NCI-H1694 treated with DMSO at 0.1 percent for 48 hours (cell line): Measurements from ENCODE around the gene SPCS1.
"Not testable (repeated sequence)": the region's sequence is repeated elsewhere in the genome, so short reads cannot be mapped to it uniquely, and the experiment has no call there.

Experiments used
- DNase-seq: peaks from one replicate; lab custom pipeline; 2025; lab: John Stamatoyannopoulos, UW

Gene SPCS1

DNA sequence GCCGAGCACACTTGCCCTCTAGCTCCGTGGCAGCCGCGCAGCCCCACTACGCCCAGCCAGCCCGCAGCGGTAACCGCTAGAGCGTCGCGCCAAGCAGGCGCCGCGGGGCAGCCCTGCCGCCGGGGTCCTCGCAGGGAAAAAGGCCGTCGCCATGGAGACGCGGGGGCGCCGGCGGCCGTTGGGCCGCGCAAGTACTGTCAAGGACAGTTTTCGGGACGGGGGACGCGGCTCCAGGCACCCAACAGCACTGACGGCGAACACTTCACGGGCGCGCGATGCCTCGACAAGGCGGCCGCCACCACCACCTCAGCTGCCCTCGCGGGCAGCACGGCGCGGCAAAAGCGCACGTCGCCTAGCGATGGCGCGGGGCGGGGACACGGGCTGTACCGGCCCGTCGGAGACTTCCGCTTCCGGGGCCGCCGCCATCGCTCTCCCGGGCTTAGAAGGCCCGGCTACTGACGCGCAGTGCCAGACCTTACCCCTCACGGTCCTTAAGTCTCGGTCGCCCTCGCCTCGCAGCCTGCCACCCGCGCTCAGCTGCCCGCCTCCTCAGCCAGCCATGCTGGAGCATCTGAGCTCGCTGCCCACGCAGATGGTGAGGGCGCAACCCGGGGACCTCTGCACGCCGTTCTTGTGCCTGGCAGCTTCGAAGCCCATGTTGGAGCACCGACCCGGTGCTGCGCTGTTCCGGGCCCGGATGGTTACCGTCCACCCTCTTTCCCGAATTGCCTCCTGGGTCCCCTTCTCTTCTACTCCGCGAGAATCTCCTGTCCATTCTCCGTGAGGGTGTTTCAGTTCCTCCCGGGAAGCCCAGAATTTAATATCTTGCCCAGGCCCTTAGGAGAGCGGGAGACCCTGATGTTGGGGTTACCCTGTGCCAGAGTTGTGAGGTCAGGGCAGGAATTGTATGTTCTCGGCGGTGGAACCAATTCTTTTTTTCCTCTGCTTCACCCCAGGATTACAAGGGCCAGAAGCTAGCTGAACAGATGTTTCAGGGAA is at the start of gene SPCS1, which contains the start of gene GLT8D1:
SPCS1 (plus strand) TSS at position 419 of the 999 bp plus-strand sequence; CDS start at position 560, 141 bp downstream.
GLT8D1 (minus strand) TSS at position 104 of the 999 bp plus-strand sequence. CDS start 5,331 bp downstream, outside the sequence.
- DNase-seq, result peak; percentile 17

DNA sequence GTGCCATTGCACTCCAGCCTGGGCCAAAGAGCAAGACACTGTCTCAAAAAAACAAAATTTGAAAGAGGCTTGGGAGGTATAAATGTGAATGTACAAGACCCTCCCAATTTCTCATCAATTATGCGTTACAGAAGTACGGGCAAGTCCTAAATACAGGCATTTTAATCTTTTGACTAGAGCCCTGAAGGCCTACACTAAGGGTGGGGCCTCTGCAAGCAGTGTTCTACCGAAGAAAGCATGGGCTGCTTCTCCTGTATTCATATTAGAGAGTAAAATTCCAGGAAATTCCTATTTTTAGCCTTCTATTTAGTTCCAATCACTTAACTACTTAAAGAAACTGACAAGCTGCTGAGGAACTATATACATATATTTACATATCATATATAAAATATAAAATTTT is 45.9 kb upstream of the SPCS1 start:
- DNase-seq, result no peak

- DNase-seq, result no peak
Observed at GRCh38 chr3:52663098-52663497, 42.8 kb upstream of the SPCS1 start.

- DNase-seq, result no peak
Observed at GRCh38 chr3:52670621-52671521, 35.0 kb upstream of the SPCS1 start.

DNA sequence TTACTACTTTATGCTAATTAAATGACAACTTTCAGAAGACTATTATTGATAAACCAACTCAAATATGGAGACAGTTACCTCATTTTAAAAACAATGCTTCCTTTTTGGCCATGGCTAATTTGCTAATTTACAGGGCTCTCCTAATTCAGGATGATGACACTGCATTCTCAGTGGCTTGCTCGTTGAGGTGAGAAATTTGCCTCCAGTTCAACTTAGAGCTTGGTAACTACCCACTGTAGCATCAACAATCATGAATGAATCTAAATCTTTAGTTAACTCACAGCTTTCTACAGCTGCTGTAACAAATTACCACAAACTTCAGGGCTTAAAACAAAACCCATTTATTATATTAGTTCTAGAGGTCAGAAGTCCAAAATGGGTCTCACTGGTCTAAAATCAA is 34.2 kb upstream of the SPCS1 start:
- DNase-seq, result no peak

DNA sequence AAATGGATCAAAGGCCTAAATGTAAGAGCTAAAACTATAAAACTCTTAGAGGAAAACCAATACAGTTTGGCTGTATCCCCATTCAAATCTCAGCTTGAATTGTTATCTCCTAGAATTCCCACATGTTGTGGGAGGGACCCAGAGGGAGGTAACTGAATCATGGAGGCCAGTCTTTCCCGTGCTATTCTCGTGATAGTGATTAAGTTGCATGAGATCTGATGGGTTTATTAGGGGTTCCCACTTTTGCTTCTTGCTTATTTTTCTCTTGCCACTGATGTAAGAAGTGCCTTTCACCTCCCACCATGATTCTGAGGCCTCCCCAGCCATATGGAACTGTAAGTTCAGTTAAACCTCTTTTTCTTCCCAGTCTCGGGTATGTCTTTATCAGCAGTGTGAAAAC is 29.7 kb upstream of the SPCS1 start:
- DNase-seq, result not testable (repeated sequence)

- no peak for DNase-seq
Observed at GRCh38 chr3:52678265-52679198, 27.4 kb upstream of the SPCS1 start.

GRCh38 chr3:52679199-52679538 is 26.7 kb upstream of the SPCS1 start:
- no peak for DNase-seq

GRCh38 chr3:52679811-52680210 is 26.1 kb upstream of the SPCS1 start:
- no peak for DNase-seq

- DNase-seq, result no peak
Observed at GRCh38 chr3:52681596-52681995, 24.3 kb upstream of the SPCS1 start.

DNA sequence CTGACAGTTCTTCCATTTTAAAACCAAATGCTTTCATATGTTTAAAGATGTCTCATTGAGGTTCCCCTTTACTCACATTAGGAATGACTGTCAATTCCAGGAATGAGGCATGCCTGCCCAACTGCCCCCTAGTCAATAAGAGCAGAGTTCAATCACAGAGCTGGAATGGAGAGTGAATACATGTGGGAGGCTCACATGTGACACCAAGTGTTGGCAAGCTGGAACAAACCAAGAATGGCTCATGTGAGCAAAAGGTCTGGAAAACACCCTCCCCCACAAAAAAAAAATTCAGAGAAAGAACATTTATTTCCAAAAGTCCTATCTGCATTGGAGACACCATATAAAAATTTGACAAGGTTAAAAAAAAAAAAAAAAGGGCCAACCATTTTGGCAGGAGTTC is 23.9 kb upstream of the SPCS1 start:
- no peak for DNase-seq

DNA sequence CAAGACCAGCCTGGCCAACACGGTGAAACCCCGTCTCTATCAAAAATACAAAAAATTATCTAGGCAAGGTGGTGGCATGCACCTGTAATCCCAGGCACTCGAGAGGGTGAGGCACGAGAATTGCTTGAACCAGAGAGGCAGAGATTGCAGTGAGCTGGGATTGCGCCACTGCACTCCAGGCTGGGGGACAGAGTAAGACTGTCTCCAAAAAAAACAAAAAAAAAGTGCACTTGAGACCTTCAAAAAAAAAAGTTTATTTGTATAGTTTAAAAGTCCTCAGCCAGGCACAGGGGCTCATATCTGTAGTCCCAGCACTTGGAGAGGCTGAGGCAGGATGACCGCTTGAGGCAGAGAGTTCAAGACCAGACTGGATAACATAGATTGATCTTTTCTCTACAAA is 22.3 kb upstream of the SPCS1 start:
- no peak for DNase-seq

DNA sequence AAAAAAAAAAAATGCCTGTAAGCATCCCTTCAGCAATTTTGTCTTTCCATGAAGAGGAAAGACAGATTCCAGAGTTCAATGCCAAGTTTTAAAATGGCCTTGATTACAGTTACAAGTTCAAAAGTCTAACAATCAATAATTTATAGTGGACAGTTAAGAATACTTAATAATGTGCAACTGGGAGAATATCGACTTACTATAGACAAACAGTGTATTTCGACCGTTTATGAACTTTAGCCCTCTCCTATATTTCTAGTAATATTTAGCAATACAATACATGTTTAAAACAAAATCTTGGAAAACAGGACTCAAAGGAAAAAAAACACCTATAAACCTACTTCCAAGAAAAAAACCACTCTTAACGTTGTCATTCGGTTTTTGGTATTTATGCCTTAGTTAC is 21.7 kb upstream of the SPCS1 start:
- DNase-seq, result no peak

DNA sequence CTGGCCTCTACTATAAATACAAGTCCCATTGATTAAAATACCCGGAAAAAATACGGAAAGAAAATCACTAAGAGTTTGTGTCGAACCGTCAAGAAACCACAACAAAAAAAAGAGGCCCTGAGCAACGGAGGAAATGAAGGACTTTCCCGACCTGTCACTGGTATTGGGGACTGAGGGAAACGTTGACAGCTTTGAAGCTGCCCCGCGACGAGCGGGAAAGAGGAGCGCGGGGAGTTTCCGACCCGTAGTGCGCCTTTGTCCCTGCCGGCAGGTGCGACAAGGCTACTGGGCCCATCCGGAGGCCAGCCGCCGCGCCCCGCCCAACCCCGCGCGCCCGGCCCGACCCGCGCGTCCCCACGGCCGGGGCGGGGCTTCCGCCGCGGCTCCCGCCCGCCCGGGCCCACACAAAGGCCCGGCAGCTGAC is 20.6 kb upstream of the SPCS1 start:
- DNase-seq, result peak; percentile 36

GRCh38 chr3:52685709-52686691 is 19.9 kb upstream of the SPCS1 start, which contains the start of the genes GNL3 and PBRM1:
GNL3 (plus strand) TSS chr3:52686032; CDS start chr3:52686093, 61 bp downstream.
PBRM1 (minus strand) TSS chr3:52685913.
- peak; percentile 55 for DNase-seq

DNA sequence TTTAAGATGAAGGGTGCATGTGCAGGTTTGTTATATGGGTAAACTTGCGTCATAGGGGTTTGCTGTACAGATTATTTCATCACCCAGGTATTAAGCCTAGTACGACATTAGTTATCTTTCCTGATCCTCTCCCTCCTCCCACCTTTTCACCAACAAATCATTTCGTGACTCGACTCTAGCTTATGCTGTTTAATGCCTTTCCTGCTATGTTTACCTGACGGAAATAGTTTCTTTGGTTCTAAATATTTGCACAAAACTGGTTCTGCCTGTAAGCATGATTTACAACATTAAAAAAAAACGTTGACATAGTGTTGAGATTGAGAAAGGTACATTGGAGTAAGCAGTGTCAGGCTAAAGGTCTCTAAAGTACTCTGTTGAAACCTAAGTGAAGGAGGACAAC is 17.6 kb upstream of the SPCS1 start:
- DNase-seq, result no peak

GRCh38 chr3:52689151-52689550 is 16.8 kb upstream of the SPCS1 start:
- DNase-seq, result no peak

GRCh38 chr3:52690560-52690959 is 15.3 kb upstream of the SPCS1 start:
- no peak for DNase-seq

- DNase-seq, result no peak
Observed at GRCh38 chr3:52693071-52693470, 12.8 kb upstream of the SPCS1 start.
